K562 (cell line): ENCODE data around the gene VPS35L. TPM values are rescaled to one million over a fixed set of nuclear protein-coding genes. Genes with fewer than 3 reads are reported as not detected.

Experiments used
- ATAC-seq: fragments of 200-7000 bp; cut with Tn5 transposase; 3 replicates; pipeline ENCODE4 v1.9.1; 2020; ENCODE audit warnings: moderate library complexity
- BruUV-seq: library from RNA; stranded (reverse); fragments of 400-500 nt; replicated peaks from 2 replicates; lab custom pipeline; 2021; lab: Mats Ljungman, UMichigan
- CTCF ChIA-PET: fragments of 300-600 bp; formaldehyde crosslinking; extraction: SDS; loops from one replicate; lab custom pipeline; 2021; ENCODE audit warnings: low intra/inter-chr PET ratio; lab: Yijun Ruan, JAX
- POLR2A ChIA-PET: fragments of 300-600, 350-650 bp; sonication (Branson Sonifier 250); formaldehyde crosslinking; extraction: SDS; loops from one replicate; lab custom pipeline; 2021; ENCODE audit warnings: antibody characterized with exemption, inconsistent platforms; lab: Yijun Ruan, JAX
- DNase-seq, 4 experiments: peaks; one replicate each; pipeline versions ENCODE4 v3.0.0 to v3.0.0-alpha.2; 2011 to 2018; ENCODE audit warnings: low spot score in 3 of 4, mixed read lengths in 3 of 4; ENCODE audit errors: extremely low read depth in 1 of 4
- FAIRE-seq: peaks from 2 replicates; lab custom pipeline; 2011; peaks lifted over from hg19 to GRCh38; lab: Jason Lieb, UNC
- H2AFZ ChIP-seq: 2 replicates; pipeline ENCODE4 v1.6.0; 2011; ENCODE audit warnings: low read depth, low read length, control low read depth, inconsistent platforms
- H3K27ac ChIP-seq: fragments of 200-600 bp; 3 replicates; pipeline ENCODE4 v1.8.0; 2011; ENCODE audit warnings: low read depth, mild to moderate bottlenecking, control low read depth, inconsistent platforms, low read length, moderate library complexity, mixed read lengths; ENCODE audit errors: extremely low read depth
- H3K27me3 ChIP-seq, 2 experiments: fragments of 300-600 bp in 1 of 2; 2 replicates in 1 of 2; 3 replicates in 1 of 2; pipeline versions ENCODE4 v1.6.0 to v1.8.0; 2011; ENCODE audit warnings: inconsistent platforms in 2 of 2, low read length in 2 of 2, mild to moderate bottlenecking in 1 of 2, mixed read lengths in 1 of 2, moderate library complexity in 1 of 2; ENCODE audit not compliant: control insufficient read depth in 2 of 2, insufficient read depth in 2 of 2
- H3K36me3 ChIP-seq: fragments of 300-600 bp; 3 replicates; pipeline ENCODE4 v1.8.0; 2011; ENCODE audit warnings: mild to moderate bottlenecking, low read length, inconsistent platforms; ENCODE audit not compliant: control insufficient read depth, insufficient read depth
- H3K4me1 ChIP-seq, 2 experiments: fragments of 200-600 bp in 1 of 2; replicated peaks in 1 of 2; 2 replicates in 1 of 2; 3 replicates in 1 of 2; pipeline versions ENCODE4 v1.5.1 to v1.8.0; 2011; ENCODE audit warnings: inconsistent platforms in 2 of 2, low read length in 2 of 2, mild to moderate bottlenecking in 1 of 2, mixed read lengths in 1 of 2, moderate library complexity in 1 of 2; ENCODE audit not compliant: control insufficient read depth in 2 of 2, insufficient read depth in 2 of 2
- H3K4me2 ChIP-seq: 2 replicates; pipeline ENCODE4 v1.6.1; 2011; ENCODE audit warnings: low read length, control low read depth, inconsistent platforms, mixed read lengths; ENCODE audit not compliant: insufficient read depth
- H3K4me3 ChIP-seq: fragments of 200-600 bp; sonication (generic), shearing (Covaris generic); 2 replicates; pipeline ENCODE4 v1.5.1; 2016; ENCODE audit warnings: control low read depth, inconsistent platforms
- H3K79me2 ChIP-seq: fragments of 200-600 bp; 3 replicates; pipeline ENCODE4 v1.8.0; 2011; ENCODE audit warnings: low read length, inconsistent platforms; ENCODE audit not compliant: control insufficient read depth, insufficient read depth
- H3K9ac ChIP-seq, 2 experiments: 2 replicates each; pipeline versions ENCODE4 v1.6.0 to v1.6.1; 2011; ENCODE audit warnings: low read depth in 2 of 2, low read length in 2 of 2, control low read depth in 1 of 2, inconsistent platforms in 1 of 2, mild to moderate bottlenecking in 1 of 2, mixed read lengths in 1 of 2; ENCODE audit not compliant: insufficient read depth in 1 of 2
- H3K9me1 ChIP-seq: one replicate; pipeline ENCODE4 v1.6.0; 2011; ENCODE audit warnings: inconsistent platforms, mild to moderate bottlenecking, low read length, moderate library complexity; ENCODE audit not compliant: control insufficient read depth, insufficient read depth
- H3K9me3 ChIP-seq: replicated peaks from 2 replicates; pipeline ENCODE4 v1.5.1; 2011; ENCODE audit warnings: low read depth, low read length, inconsistent platforms; ENCODE audit not compliant: control insufficient read depth, insufficient read depth
- H4K20me1 ChIP-seq: replicated peaks from 2 replicates; pipeline ENCODE4 v1.6.1; 2011; ENCODE audit warnings: low read length, inconsistent platforms, mixed read lengths; ENCODE audit not compliant: control insufficient read depth, insufficient read depth
- ELF4 ChIP-seq: fragments of 450-650 bp; formaldehyde crosslinking; IDR thresholded peaks from 2 replicates; pipeline ENCODE4 v1.4.0; 2022; ENCODE audit warnings: missing genetic modification characterization
- GTF2F1 ChIP-seq: IDR thresholded peaks from 2 replicates; pipeline ENCODE4 v1.6.1; 2011; ENCODE audit warnings: low read depth, low read length, improper control_type of control experiment
- HNRNPK ChIP-seq: fragments of 200-400 bp; formaldehyde crosslinking; IDR thresholded peaks from one replicate; pipeline ENCODE4 v1.6.1; 2018; ENCODE audit warnings: mild to moderate bottlenecking, low read depth, low read length; ENCODE audit not compliant: poor library complexity, severe bottlenecking
- JUNB ChIP-seq: fragments of 450-650 bp; formaldehyde crosslinking; conservative IDR thresholded peaks from 2 replicates; pipeline ENCODE4 v1.4.0; 2020; ENCODE audit warnings: mild to moderate bottlenecking
- JUND ChIP-seq, 2 experiments: IDR thresholded peaks; 2 replicates in 1 of 2; 3 replicates in 1 of 2; pipeline ENCODE4 v1.6.1; 2011; ENCODE audit warnings: borderline replicate concordance in 2 of 2, low read depth in 2 of 2, low read length in 2 of 2, improper control_type of control experiment in 1 of 2, missing biosample characterization in 1 of 2, missing genetic modification characterization in 1 of 2, missing genetic modification reagents in 1 of 2
- KLF16 ChIP-seq: IDR thresholded peaks from 2 replicates; pipeline ENCODE4 v1.6.1; 2016; ENCODE audit warnings: antibody characterized with exemption
- MCM5 ChIP-seq: fragments of 450-650 bp; IDR thresholded peaks from 2 replicates; pipeline ENCODE4 v1.6.1; 2016; ENCODE audit warnings: low read depth
- NFIX ChIP-seq: fragments of 250-450 bp; sonication (Bioruptor Pico); IDR thresholded peaks from 2 replicates; pipeline ENCODE4 v1.4.0; 2020; ENCODE audit warnings: low read depth, mild to moderate bottlenecking, moderate library complexity
- NUFIP1 ChIP-seq: fragments of 450-650 bp; IDR thresholded peaks from 2 replicates; pipeline ENCODE4 v1.6.1; 2018; ENCODE audit not compliant: partially characterized antibody
- PYGO2 ChIP-seq: fragments of 450-650 bp; IDR thresholded peaks from 2 replicates; pipeline ENCODE4 v1.6.1; 2016; ENCODE audit warnings: mild to moderate bottlenecking, missing genetic modification characterization, moderate library complexity, missing compliant biosample characterization
- ZNF217 ChIP-seq: sonication (generic); formaldehyde crosslinking; IDR thresholded peaks from 2 replicates; pipeline ENCODE4 v1.8.0; 2022; ENCODE audit warnings: mild to moderate bottlenecking, missing genetic modification reagents
- ZNF253 ChIP-seq: fragments of 250-450 bp; sonication (Bioruptor Pico); conservative IDR thresholded peaks from 2 replicates; pipeline ENCODE4 v1.6.1; 2021; ENCODE audit warnings: mild to moderate bottlenecking
- ZNF354B ChIP-seq: fragments of 250-450 bp; sonication (Bioruptor Pico); IDR thresholded peaks from 2 replicates; pipeline ENCODE4 v1.4.0; 2020
- WGBS: fragments of 100-300 bp; shearing (Covaris generic); methylation state at CpG from one replicate; pipeline ENCODE4 v1.1.6; 2016; ENCODE audit warnings: low coverage, mixed read lengths; ENCODE audit not compliant: insufficient coverage; ENCODE audit errors: missing lambda C conversion rate; 5-methylcytosine and 5-hydroxymethylcytosine counted together
- in situ Hi-C: fragments of 300-500 bp; cut with MboI; formaldehyde crosslinking; loops from 4 replicates; pipeline ENCODE4 v1.15.0; 2018; ENCODE audit warnings: inconsistent platforms, mixed read lengths
- intact Hi-C: fragments of 100-400 bp; cut with micrococcal nuclease; formaldehyde crosslinking; loops from 2 replicates; pipeline ENCODE4 v1.14.2; 2022
- polyA plus RNA-seq, 8 experiments: library from polyadenylated mRNA; depleted of rRNA in 4 of 8; stranded (reverse) in 5 of 8; unstranded in 3 of 8; fragments of >200 nt; fragmentation: Nextera tagmentation in 2 of 8; fragmentation: Illumina TruSeq in 1 of 8; extraction: Ambion mirVana in 2 of 8; extraction: Trizol in 1 of 8; gene quantifications; 2 replicates each; pipeline versions ENCODE4 v1.2.1 to v1.2.3, GENCODE V29; 2011 to 2014; ENCODE audit warnings: inconsistent platforms in 1 of 8, missing spikeins in 1 of 8
- total RNA-seq, 7 experiments: library from RNA; depleted of rRNA in 6 of 7; stranded (reverse); fragments of >200 nt in 6 of 7; fragmentation: Illumina TruSeq in 2 of 7; extraction: Trizol in 2 of 7; gene quantifications; 2 replicates each; pipeline versions ENCODE4 v1.2.1 to v1.2.3, GENCODE V29; 2011 to 2021; ENCODE audit warnings: low replicate concordance in 1 of 7
- TF ChIP-seq, protein P1 (sequence below): IDR thresholded peaks from 2 replicates; pipeline ENCODE4 v1.6.1; 2014; ENCODE audit warnings: antibody characterized with exemption

Gene VPS35L
- total and polyA plus RNA-seq, 9 of the 15 experiments (the other 6 are each of a cell fraction or from before 2014, with no cell fraction given): 10.2 to 30.4 (median 20.1) TPM

DNA sequence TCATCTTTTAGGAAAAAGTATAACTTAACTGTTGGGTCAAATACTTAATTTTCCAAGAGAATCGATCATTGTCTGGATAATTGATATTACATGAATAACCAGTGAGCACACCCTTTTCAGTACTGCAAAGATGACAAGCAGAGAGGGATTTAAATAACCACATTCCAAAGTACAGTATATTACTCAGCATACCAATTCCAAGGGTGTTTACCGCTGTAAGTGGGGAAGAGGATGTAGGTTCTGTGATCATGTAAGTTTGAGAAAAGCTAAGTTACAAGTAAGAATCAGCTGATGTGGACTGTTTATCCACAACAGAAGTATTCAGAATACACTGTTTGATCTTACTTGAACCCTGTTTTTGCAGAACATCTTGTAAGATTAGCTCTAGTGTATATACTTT lies 39.7 kb upstream of the VPS35L start:
- 82% methylated on average over 2 of the region's 2 CpGs for WGBS
- no peak overlapping the region for H3K4me2 ChIP-seq
- no peaks in the 10 kb centered on the region for H3K9me1 ChIP-seq
- H3K79me2 ChIP-seq: peaks cover 33% of the 10 kb centered on the region
- BruUV-seq: no TSS peak
- peaks cover 44% of the 10 kb centered on the region for H3K36me3 ChIP-seq
- CTCF ChIA-PET: no interaction called here
- H3K4me1 ChIP-seq: peaks cover 4 to 26% of the 10 kb centered on the region in 2 experiments; a peak in 2 of 5 replicates
- no peak for DNase-seq
- no peak overlapping the region for H3K27ac ChIP-seq
- no peaks in the 10 kb centered on the region for H3K27me3 ChIP-seq
- no peak for FAIRE-seq
- no peak overlapping the region for H3K9ac ChIP-seq
- H3K9me3 ChIP-seq: no peaks in the 10 kb centered on the region
- ATAC-seq: no peak
- POLR2A ChIA-PET: interaction anchor here (1.4 kb wide), 1 partner anchor 13 kb away, joined by 3 read pairs; no protein-coding TSS in a partner anchor
- H2AFZ ChIP-seq: no peak overlapping the region
- TF ChIP-seq NUFIP1 (no peak), ZNF253 (CRISPR knock-in tag) (no peak), GTF2F1 (no peak), JUND (IDR thresholded peaks at IDR 0.05; ENCODE audit: borderline replicate concordance, low read depth, low read length) (no peak), JUND (tag; IDR thresholded peaks at IDR 0.05; ENCODE audit: borderline replicate concordance, low read depth, low read length) (no peak), ZNF217 (no peak), ELF4 (no peak), HNRNPK (no peak), KLF16 (no peak), NFIX (CRISPR knock-in tag) (no peak), ZNF354B (CRISPR knock-in tag) (no peak), MCM5 (no peak), JUNB (no peak), PYGO2 (tag) (no peak)
- TF ChIP-seq, protein P1, sequence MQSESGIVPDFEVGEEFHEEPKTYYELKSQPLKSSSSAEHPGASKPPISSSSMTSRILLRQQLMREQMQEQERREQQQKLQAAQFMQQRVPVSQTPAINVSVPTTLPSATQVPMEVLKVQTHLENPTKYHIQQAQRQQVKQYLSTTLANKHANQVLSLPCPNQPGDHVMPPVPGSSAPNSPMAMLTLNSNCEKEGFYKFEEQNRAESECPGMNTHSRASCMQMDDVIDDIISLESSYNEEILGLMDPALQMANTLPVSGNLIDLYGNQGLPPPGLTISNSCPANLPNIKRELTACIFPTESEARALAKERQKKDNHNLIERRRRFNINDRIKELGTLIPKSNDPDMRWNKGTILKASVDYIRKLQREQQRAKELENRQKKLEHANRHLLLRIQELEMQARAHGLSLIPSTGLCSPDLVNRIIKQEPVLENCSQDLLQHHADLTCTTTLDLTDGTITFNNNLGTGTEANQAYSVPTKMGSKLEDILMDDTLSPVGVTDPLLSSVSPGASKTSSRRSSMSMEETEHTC: no peak
- H4K20me1 ChIP-seq: no peaks in the 10 kb centered on the region
- intact Hi-C loops (no loop called here), in situ Hi-C loops (loop anchor here (10.0 kb wide), 1 partner anchor 431 kb away; no protein-coding TSS in a partner anchor)
- no peak overlapping the region for H3K4me3 ChIP-seq
